Measurements from ENCODE around the gene GPR161. TPM values are rescaled to one million over a fixed set of nuclear protein-coding genes. Genes with fewer than 3 reads are reported as not detected.

Gene GPR161
- total RNA-seq, 2 experiments from 2014 or later, result 0.10 to 0.17 TPM

DNA sequence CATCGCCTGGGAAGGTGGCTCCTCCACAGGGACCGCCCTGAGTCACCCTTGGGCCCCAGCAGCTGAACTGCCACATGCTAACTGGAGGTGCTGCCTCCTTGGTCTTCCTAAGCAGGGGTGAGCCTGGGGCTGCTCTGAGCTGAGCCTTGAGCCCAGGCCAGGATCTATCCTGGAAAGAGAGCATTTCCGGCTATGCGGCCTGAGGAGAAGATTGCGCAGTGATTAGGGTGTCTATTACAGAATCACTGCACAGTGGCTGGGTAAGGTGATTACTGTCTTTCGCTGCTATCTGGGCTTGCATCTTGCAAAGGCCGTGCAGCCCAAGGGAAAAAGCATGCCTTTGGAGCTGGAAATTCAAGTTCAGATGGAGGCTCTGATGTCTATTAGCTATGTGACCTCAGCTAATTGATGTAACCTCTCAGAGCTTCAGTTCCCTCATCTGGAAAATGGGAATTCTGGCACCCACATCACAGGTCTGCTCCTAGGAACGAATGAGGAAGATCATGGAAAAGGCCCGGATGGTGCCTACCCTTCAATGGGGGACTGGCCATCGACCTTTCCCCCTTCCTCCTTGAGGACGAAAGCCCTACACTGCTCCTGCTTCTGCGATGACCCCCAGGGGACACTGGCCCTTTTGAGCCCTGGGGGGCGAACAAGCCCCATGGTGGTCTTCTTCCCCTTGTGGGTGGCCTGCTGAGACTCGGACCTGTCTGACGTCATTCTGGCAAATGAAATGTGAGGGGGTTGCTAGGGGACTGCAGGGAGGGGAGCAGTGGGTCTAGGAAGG lies 38.0 kb downstream of the GPR161 start:
- ChIA-PET POLR2A (no interaction called here), CTCF (interaction anchor here (0.6 to 0.8 kb wide), 2 partner anchors 31 to 390 kb away, joined by 3 to 4 read pairs; no protein-coding TSS in a partner anchor)
- Mint-ChIP-seq H3K9me3 (no peaks in the 10 kb centered on the region), H3K27ac (no peak overlapping the region), H3K36me3 (ENCODE audit: low read depth) (no peaks in the 10 kb centered on the region), H3K27me3 (peaks cover 3% of the 10 kb centered on the region), H3K4me3 (no peak overlapping the region), H3K4me1 (no peaks in the 10 kb centered on the region)
- no peak for DNase-seq

DNA sequence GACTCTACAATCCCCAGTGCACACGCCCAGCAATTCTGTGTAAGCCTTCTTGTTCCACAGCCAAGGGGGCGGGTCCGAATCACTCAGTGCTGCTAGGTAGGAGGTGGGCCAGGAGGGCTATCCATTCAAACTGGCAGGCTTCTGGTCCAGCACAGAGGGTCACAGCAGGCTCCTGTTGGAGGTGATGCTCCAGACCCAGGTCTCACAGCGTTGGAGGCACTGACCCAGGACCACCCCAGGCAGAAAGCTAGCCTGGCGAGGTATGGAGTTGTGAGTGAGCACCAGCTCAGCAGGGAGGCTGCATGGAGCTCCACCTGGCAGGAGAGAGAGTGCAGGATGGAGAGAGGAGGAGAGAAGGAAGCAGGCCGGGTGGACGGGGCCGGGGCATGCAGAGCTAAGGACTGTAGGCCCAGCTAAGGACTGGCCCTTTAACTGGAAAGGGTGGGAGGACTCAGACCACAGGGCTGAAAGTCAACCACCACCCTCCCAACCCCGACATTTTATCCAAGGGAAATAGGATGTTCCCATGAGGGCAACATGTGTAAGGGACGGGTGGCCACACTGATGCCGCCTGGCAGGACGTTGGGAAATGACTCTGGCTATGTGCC lies 38.7 kb downstream of the GPR161 start:
- ChIA-PET POLR2A (no interaction called here), CTCF (interaction anchor here (0.6 to 0.8 kb wide), 2 partner anchors 31 to 390 kb away, joined by 3 to 4 read pairs; no protein-coding TSS in a partner anchor)
- Mint-ChIP-seq H3K4me3 (no peak overlapping the region), H3K27me3 (peaks cover 3% of the 10 kb centered on the region), H3K36me3 (ENCODE audit: low read depth) (no peaks in the 10 kb centered on the region), H3K27ac (no peak overlapping the region), H3K4me1 (no peaks in the 10 kb centered on the region), H3K9me3 (no peaks in the 10 kb centered on the region)
- DNase-seq, result no peak

DNA sequence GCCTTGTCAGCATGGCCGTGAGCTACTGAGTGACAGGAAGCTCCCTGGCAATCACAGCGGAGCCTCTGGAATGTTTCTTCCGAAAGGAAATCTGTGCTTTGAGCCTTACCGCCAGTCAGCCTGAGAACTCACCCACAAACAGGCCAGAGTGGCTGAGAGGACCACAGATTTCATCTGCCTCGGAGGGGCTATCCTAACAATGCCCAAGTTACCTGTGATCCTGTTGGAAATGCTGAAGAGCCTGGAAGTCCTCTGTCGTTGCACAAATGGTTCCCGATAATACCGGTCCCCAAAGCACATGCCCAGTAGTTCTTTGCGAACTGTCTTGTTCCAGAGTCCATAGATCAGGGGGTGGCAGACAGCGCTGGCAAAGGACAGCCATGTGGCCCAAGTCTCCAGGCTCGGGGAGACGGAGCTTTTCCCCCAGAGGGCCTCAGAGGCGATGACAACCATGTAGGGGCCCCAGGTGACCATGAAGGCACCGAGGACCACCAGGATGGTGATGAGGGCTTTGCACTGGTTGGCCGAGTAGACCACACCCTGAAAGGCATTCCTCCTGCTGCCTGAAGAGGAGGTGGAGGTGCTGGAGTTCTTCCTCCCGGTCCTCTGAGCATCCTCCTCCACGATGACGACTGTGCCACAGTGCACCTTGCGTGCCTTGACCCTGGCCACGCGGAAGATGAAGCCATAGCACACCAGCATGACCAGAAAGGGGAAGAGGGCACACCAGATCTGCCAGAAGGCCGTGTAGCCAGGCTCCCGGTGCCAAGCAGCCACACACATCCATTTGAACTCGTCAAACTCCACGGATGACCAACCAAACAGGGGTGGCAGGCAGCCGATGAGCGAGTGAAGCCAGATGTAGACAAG lies 40.2 kb downstream of the GPR161 start:
- no peaks in the 10 kb centered on the region for H3K4me1 Mint-ChIP-seq
- ChIA-PET POLR2A (no interaction called here), CTCF (interaction anchor here (0.9 to 6.2 kb wide), 2 partner anchors 9 to 13 kb away, joined by 3 to 45 read pairs; no protein-coding TSS in a partner anchor)
- no peak overlapping the region for H3K4me3 Mint-ChIP-seq
- no peaks in the 10 kb centered on the region for H3K9me3 Mint-ChIP-seq
- peaks cover 3% of the 10 kb centered on the region for H3K27me3 Mint-ChIP-seq
- no peak for DNase-seq
- no peak overlapping the region for H3K27ac Mint-ChIP-seq
- H3K36me3 Mint-ChIP-seq (ENCODE audit: low read depth), result no peaks in the 10 kb centered on the region

DNA sequence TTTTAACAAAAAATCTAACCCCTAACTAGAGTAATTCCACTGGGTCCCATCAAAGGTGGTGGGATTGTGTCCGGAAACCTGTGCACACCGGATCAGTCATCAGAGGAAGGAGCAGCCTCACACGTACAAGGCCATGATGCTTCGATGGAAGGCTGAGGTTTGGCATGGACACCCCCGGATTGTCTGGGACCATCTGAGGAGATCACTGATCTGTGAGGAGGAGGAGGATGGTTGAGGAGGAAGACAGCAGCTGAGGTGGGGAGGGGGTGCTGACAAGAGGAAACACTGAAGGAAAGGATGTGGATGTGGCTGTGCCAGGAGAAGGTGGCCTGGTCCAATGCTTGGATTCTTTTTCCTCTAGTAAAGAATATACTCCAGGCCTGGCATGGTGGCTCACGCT lies 41.3 kb downstream of the GPR161 start:
- no peak overlapping the region for H3K27ac Mint-ChIP-seq
- no peaks in the 10 kb centered on the region for H3K4me1 Mint-ChIP-seq
- H3K4me3 Mint-ChIP-seq, result no peak overlapping the region
- ChIA-PET CTCF (interaction anchor here (0.6 to 6.2 kb wide), 3 partner anchors 8 to 111 kb away, joined by 3 to 45 read pairs (median 3); no protein-coding TSS in a partner anchor), POLR2A (no interaction called here)
- no peak for DNase-seq
- no peaks in the 10 kb centered on the region for H3K9me3 Mint-ChIP-seq
- peaks cover 3% of the 10 kb centered on the region for H3K27me3 Mint-ChIP-seq
- no peaks in the 10 kb centered on the region for H3K36me3 Mint-ChIP-seq (ENCODE audit: low read depth)

DNA sequence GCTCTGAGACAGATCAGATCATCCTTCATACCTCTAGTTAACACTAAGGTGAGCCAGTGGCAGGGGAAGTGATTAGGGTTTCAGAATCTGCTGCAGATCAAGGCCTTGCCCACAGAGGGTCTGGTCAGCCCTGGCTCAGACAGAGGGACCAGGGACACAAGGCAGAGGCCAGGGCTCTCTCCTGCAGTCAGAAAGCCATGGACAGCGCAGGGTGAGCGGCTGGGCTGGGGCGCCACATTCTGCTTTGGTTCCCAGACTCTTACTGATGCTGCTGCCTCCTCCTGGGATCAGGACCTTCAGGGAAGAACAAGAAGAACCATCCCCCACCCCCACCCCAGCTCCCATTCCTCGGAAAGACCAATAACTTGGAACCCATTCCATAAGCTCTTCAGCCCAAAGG lies 43.1 kb downstream of the GPR161 start:
- Mint-ChIP-seq H3K4me3 (no peak overlapping the region), H3K9me3 (no peaks in the 10 kb centered on the region), H3K27ac (no peak overlapping the region), H3K4me1 (no peaks in the 10 kb centered on the region), H3K36me3 (ENCODE audit: low read depth) (no peaks in the 10 kb centered on the region), H3K27me3 (peaks cover 3% of the 10 kb centered on the region)
- no peak for DNase-seq
- CTCF ChIA-PET, result interaction anchor here (1.3 to 6.2 kb wide), 2 partner anchors 10 to 12 kb away, joined by 3 to 45 read pairs; no protein-coding TSS in a partner anchor
- POLR2A ChIA-PET, result no interaction called here

DNA sequence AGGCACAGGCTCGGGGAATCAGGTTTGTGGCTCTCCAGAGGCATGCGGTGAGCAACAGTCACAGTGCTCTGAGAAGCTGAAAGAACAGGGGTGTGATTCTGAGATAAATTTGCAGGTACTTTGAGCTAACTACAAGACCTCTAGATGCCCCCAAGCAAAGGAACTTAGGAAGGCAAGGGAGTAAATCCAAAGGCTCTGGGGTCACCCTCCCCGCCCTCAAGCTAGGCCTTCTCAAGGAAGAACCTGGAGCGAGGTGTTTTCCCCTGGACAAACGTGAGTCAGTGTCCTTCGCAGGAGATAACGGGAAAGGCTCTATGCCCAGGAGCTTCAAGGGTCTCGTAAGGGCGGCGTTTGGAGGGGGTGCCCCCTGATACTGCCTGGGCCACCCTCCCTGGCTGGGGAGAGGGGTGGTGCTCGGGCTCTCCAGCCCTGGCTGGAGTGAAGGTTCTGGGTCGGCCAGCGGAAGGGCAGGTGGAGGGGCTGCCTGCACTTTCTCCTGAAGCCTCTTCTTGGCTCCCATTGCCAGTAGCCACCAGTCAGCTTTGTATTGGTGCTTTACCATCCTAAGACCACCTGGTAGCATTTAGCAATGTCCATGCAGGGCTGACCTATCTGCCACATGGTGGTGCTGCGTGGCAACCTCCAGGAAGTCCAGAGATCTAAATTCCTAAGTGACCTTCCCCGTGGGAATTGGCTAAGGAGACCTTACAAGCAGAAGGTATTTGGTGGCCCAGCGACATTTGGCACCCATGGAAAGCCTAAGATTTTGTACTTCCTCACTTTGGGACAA lies 44.0 kb downstream of the GPR161 start:
- H3K9me3 Mint-ChIP-seq, result no peaks in the 10 kb centered on the region
- DNase-seq, result no peak
- no peak overlapping the region for H3K27ac Mint-ChIP-seq
- ChIA-PET POLR2A (no interaction called here), CTCF (interaction anchor here (6.2 kb wide), 1 partner anchor 9 kb away, joined by 45 read pairs; no protein-coding TSS in a partner anchor)
- peaks cover 3% of the 10 kb centered on the region for H3K27me3 Mint-ChIP-seq
- H3K4me3 Mint-ChIP-seq, result no peak overlapping the region
- no peaks in the 10 kb centered on the region for H3K4me1 Mint-ChIP-seq
- H3K36me3 Mint-ChIP-seq (ENCODE audit: low read depth), result no peaks in the 10 kb centered on the region

DNA sequence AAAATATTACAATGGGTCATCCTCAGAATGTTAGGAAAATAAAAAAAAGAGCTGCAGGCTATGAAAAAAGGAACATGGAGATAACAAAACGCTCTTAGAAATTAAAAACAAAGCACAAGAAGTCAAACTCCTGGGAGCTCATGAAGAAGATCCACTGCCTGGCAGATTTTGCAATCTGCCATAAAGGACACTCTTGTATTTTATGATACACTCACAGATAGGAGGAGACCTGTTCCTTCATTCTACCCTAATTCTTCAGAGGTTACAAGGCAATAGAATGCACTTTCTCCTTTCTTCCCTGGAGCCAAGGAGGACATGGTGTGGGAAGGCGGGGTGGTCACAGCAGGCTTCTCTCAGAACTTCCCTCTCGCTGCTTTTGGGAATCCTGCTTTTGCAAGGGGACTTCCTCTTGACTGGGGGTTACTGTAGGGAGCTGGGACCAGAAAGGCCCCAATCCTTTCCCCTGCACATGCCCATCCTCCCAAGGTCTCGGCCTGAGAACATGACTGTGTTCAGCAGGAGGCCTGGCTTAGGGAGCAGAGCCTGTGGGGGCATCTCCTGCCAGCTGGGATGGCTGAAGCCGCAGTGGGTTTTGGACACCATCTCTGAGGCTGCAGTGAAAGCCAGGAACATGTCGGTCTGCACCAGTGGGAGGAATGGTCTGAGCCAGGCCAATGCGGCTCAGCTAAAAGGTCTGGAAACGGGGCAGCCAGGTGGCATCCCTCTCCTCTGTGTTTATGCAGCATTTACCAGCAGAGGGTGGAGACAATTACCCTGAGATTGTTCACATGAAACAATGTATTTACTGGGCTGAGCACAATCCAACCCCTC lies 44.8 kb downstream of the GPR161 start:
- Mint-ChIP-seq H3K4me1 (no peaks in the 10 kb centered on the region), H3K4me3 (no peak overlapping the region), H3K27ac (no peak overlapping the region), H3K9me3 (no peaks in the 10 kb centered on the region), H3K27me3 (peaks cover 3% of the 10 kb centered on the region), H3K36me3 (ENCODE audit: low read depth) (no peaks in the 10 kb centered on the region)
- no peak for DNase-seq
- POLR2A ChIA-PET, result no interaction called here
- CTCF ChIA-PET, result interaction anchor here (6.2 kb wide), 1 partner anchor 8 kb away, joined by 45 read pairs; no protein-coding TSS in a partner anchor

DNA sequence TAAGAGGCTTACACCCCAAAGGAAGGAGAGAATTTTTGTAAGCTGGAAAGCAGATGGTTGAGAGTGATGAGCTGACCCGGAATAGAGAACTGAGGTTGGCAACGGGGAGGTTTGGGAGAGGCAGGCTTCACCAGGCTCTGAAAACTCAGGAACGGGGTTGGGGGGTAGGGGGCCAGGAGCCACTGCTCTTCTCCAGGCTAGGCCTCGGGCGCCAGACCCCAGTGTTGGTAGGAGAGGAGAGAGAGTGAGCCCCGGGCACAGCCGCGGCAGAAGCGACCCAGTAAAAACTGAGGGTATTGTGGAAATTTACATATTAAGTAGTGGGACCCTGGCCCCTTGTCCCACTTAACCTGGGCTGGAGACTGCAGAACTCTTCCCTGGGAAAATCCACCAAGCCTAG lies 45.7 kb downstream of the GPR161 start:
- H3K4me1 Mint-ChIP-seq, result no peaks in the 10 kb centered on the region
- ChIA-PET CTCF (interaction anchor here (6.2 kb wide), 1 partner anchor 7 kb away, joined by 45 read pairs; no protein-coding TSS in a partner anchor), POLR2A (no interaction called here)
- H3K9me3 Mint-ChIP-seq, result no peaks in the 10 kb centered on the region
- H3K27ac Mint-ChIP-seq, result no peak overlapping the region
- DNase-seq, result no peak
- H3K27me3 Mint-ChIP-seq, result peaks cover 3% of the 10 kb centered on the region
- H3K4me3 Mint-ChIP-seq, result no peak overlapping the region
- no peaks in the 10 kb centered on the region for H3K36me3 Mint-ChIP-seq (ENCODE audit: low read depth)

DNA sequence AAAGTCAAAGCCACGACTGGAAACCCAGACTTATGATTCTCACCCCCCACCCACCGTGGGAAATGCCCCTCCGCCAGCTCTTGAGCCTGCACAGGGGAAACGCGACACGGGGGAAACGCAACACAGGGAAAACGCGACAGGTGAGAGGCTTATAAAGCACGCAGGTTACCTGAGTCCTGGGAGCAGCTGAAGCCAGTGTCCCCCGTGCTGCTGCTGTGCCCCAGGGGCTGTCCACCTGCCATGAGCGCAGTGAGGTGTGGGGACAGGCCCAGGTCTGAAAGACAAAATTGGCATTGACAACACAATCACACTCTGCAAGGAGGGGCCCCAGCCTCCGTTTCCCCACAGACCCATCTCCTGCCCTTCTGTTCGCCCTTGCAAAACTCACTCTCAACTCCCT lies 46.3 kb downstream of the GPR161 start:
- no peak for DNase-seq
- no peaks in the 10 kb centered on the region for H3K4me1 Mint-ChIP-seq
- CTCF ChIA-PET, result interaction anchor here (0.9 to 6.2 kb wide), 2 partner anchors 7 to 9 kb away, joined by 3 to 45 read pairs; no protein-coding TSS in a partner anchor
- POLR2A ChIA-PET, result no interaction called here
- no peak overlapping the region for H3K27ac Mint-ChIP-seq
- no peak overlapping the region for H3K4me3 Mint-ChIP-seq
- H3K27me3 Mint-ChIP-seq, result peaks cover under 1% of the 10 kb centered on the region
- no peaks in the 10 kb centered on the region for H3K9me3 Mint-ChIP-seq
- no peaks in the 10 kb centered on the region for H3K36me3 Mint-ChIP-seq (ENCODE audit: low read depth)

DNA sequence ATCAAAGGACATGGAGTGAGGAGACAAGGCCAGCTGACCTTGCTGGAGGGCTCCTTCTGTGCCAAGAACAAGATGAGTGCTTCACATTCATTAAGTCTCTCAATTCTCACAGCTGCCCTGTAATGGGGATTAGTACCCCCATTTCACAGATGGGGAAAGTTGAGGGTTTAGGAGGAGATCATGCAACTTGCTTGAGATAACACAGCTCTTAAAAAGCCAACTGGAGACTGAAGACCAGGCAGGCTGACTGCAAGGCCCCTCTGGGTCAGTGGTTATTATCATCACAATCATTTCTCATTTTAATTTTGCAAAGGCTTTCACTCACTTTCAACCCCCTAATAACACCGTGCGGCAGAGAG lies 46.8 kb downstream of the GPR161 start:
- no peak overlapping the region for H3K27ac Mint-ChIP-seq
- H3K27me3 Mint-ChIP-seq, result no peaks in the 10 kb centered on the region
- ChIA-PET POLR2A (no interaction called here), CTCF (interaction anchor here (0.9 kb wide), 1 partner anchor 8 kb away, joined by 3 read pairs; no protein-coding TSS in a partner anchor)
- H3K4me3 Mint-ChIP-seq, result no peak overlapping the region
- H3K9me3 Mint-ChIP-seq, result no peaks in the 10 kb centered on the region
- no peaks in the 10 kb centered on the region for H3K4me1 Mint-ChIP-seq
- no peaks in the 10 kb centered on the region for H3K36me3 Mint-ChIP-seq (ENCODE audit: low read depth)
- DNase-seq, result no peak

DNA sequence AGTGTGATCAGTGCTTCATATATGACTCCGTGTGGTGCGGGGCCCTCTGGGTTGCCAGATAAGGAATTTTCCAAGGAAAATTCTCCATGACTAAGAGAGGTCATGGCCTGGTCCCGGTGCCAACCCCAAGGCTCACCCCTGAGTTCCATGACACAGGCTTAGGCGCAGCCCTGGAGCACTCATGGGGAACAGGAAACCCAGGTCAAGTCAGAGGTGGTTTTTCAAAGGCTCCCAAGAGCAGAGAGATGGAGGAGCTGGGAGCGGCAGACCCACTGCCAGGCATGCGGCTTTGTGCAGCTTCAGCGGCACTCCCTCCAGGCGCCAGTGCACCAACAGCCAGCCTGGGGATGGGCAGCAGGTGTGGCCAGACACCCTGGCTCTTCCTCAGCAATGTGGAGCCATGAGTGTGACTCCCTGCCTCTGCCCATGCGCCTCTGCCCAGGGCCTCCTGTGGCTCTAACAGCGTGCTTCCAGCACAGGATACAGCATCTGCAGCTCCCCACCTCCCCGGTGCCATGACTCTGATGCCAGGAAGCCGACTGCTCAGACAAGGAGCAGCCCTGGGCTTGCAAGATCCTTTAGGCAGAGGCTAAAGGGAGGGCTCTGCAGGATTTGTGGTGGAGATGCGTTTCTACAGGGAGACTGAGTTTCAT lies 47.3 kb downstream of the GPR161 start:
- CTCF ChIA-PET, result interaction anchor here (0.9 kb wide), 1 partner anchor 8 kb away, joined by 3 read pairs; no protein-coding TSS in a partner anchor
- Mint-ChIP-seq H3K9me3 (no peaks in the 10 kb centered on the region), H3K4me3 (no peak overlapping the region), H3K4me1 (peaks cover 3% of the 10 kb centered on the region), H3K27me3 (no peaks in the 10 kb centered on the region), H3K36me3 (ENCODE audit: low read depth) (no peaks in the 10 kb centered on the region), H3K27ac (no peak overlapping the region)
- DNase-seq, result no peak
- POLR2A ChIA-PET, result no interaction called here

Measured in activated CD4-positive, alpha-beta T cell treated with anti-CD3 and anti-CD28 coated beads, Interleukin-2, amount 10 ng/mL, durations not matched to agents 7 days and 5 days (primary cell).